Stimulated activated CD8-positive, alpha-beta memory T cell treated with anti-CD3 and anti-CD28 coated beads, Interleukin-4, amount 100 ng/mL, for 1 hour (primary cell): Measurements from ENCODE around the gene CCDC30.

Experiments
- DNase-seq, 2 donors: peaks; one replicate each; pipeline ENCODE4 v3.0.0-alpha.2; 2020; ENCODE audit warnings: low read depth in 2 of 2, low spot score in 1 of 2

The CCDC30 gene

GRCh38 chr1:42690477-42691156, 227.5 kb downstream of the CCDC30 start:
- DNase-seq: no peak

GRCh38 chr1:42691157-42691498, 228.0 kb downstream of the CCDC30 start:
- no peak for DNase-seq

- no peak for DNase-seq
Measured at GRCh38 chr1:42692461-42692860, 229.4 kb downstream of the CCDC30 start.

- no peak for DNase-seq
Measured at GRCh38 chr1:42692911-42693310, 229.8 kb downstream of the CCDC30 start.

- DNase-seq: no peak
Measured at GRCh38 chr1:42698081-42698813, 235.2 kb downstream of the CCDC30 start.

GRCh38 chr1:42700006-42700405, 236.9 kb downstream of the CCDC30 start:
- DNase-seq: no peak

GRCh38 chr1:42703888-42704464, 240.9 kb downstream of the CCDC30 start:
- DNase-seq: no peak
